K562 (cell line): Measurements from ENCODE around the gene BACE1. TPM values are rescaled to one million over a fixed set of nuclear protein-coding genes. Genes with fewer than 3 reads are reported as not detected.

Experiments
- ATAC-seq: fragments of 200-7000 bp; cut with Tn5 transposase; 3 replicates; pipeline ENCODE4 v1.9.1; 2020; ENCODE audit warnings: moderate library complexity
- BruUV-seq: library from RNA; stranded (reverse); fragments of 400-500 nt; replicated peaks from 2 replicates; lab custom pipeline; 2021; lab: Mats Ljungman, UMichigan
- CTCF ChIA-PET: fragments of 300-600 bp; formaldehyde crosslinking; extraction: SDS; loops from one replicate; lab custom pipeline; 2021; ENCODE audit warnings: low intra/inter-chr PET ratio; lab: Yijun Ruan, JAX
- POLR2A ChIA-PET: fragments of 300-600, 350-650 bp; sonication (Branson Sonifier 250); formaldehyde crosslinking; extraction: SDS; loops from one replicate; lab custom pipeline; 2021; ENCODE audit warnings: antibody characterized with exemption, inconsistent platforms; lab: Yijun Ruan, JAX
- DNase-seq, 4 experiments: peaks; one replicate each; pipeline versions ENCODE4 v3.0.0 to v3.0.0-alpha.2; 2011 to 2018; ENCODE audit warnings: low spot score in 3 of 4, mixed read lengths in 3 of 4; ENCODE audit errors: extremely low read depth in 1 of 4
- FAIRE-seq: peaks from 2 replicates; lab custom pipeline; 2011; peaks lifted over from hg19 to GRCh38; lab: Jason Lieb, UNC
- H2AFZ ChIP-seq: 2 replicates; pipeline ENCODE4 v1.6.0; 2011; ENCODE audit warnings: low read depth, low read length, control low read depth, inconsistent platforms
- H3K27ac ChIP-seq: fragments of 200-600 bp; 3 replicates; pipeline ENCODE4 v1.8.0; 2011; ENCODE audit warnings: low read depth, mild to moderate bottlenecking, control low read depth, inconsistent platforms, low read length, moderate library complexity, mixed read lengths; ENCODE audit errors: extremely low read depth
- H3K27me3 ChIP-seq, 2 experiments: fragments of 300-600 bp in 1 of 2; 2 replicates in 1 of 2; 3 replicates in 1 of 2; pipeline versions ENCODE4 v1.6.0 to v1.8.0; 2011; ENCODE audit warnings: inconsistent platforms in 2 of 2, low read length in 2 of 2, mild to moderate bottlenecking in 1 of 2, mixed read lengths in 1 of 2, moderate library complexity in 1 of 2; ENCODE audit not compliant: control insufficient read depth in 2 of 2, insufficient read depth in 2 of 2
- H3K36me3 ChIP-seq: fragments of 300-600 bp; 3 replicates; pipeline ENCODE4 v1.8.0; 2011; ENCODE audit warnings: mild to moderate bottlenecking, low read length, inconsistent platforms; ENCODE audit not compliant: control insufficient read depth, insufficient read depth
- H3K4me1 ChIP-seq, 2 experiments: fragments of 200-600 bp in 1 of 2; replicated peaks in 1 of 2; 2 replicates in 1 of 2; 3 replicates in 1 of 2; pipeline versions ENCODE4 v1.5.1 to v1.8.0; 2011; ENCODE audit warnings: inconsistent platforms in 2 of 2, low read length in 2 of 2, mild to moderate bottlenecking in 1 of 2, mixed read lengths in 1 of 2, moderate library complexity in 1 of 2; ENCODE audit not compliant: control insufficient read depth in 2 of 2, insufficient read depth in 2 of 2
- H3K4me2 ChIP-seq: 2 replicates; pipeline ENCODE4 v1.6.1; 2011; ENCODE audit warnings: low read length, control low read depth, inconsistent platforms, mixed read lengths; ENCODE audit not compliant: insufficient read depth
- H3K4me3 ChIP-seq: fragments of 200-600 bp; sonication (generic), shearing (Covaris generic); 2 replicates; pipeline ENCODE4 v1.5.1; 2016; ENCODE audit warnings: control low read depth, inconsistent platforms
- H3K79me2 ChIP-seq: fragments of 200-600 bp; 3 replicates; pipeline ENCODE4 v1.8.0; 2011; ENCODE audit warnings: low read length, inconsistent platforms; ENCODE audit not compliant: control insufficient read depth, insufficient read depth
- H3K9ac ChIP-seq, 2 experiments: 2 replicates each; pipeline versions ENCODE4 v1.6.0 to v1.6.1; 2011; ENCODE audit warnings: low read depth in 2 of 2, low read length in 2 of 2, control low read depth in 1 of 2, inconsistent platforms in 1 of 2, mild to moderate bottlenecking in 1 of 2, mixed read lengths in 1 of 2; ENCODE audit not compliant: insufficient read depth in 1 of 2
- H3K9me1 ChIP-seq: one replicate; pipeline ENCODE4 v1.6.0; 2011; ENCODE audit warnings: inconsistent platforms, mild to moderate bottlenecking, low read length, moderate library complexity; ENCODE audit not compliant: control insufficient read depth, insufficient read depth
- H3K9me3 ChIP-seq: replicated peaks from 2 replicates; pipeline ENCODE4 v1.5.1; 2011; ENCODE audit warnings: low read depth, low read length, inconsistent platforms; ENCODE audit not compliant: control insufficient read depth, insufficient read depth
- H4K20me1 ChIP-seq: replicated peaks from 2 replicates; pipeline ENCODE4 v1.6.1; 2011; ENCODE audit warnings: low read length, inconsistent platforms, mixed read lengths; ENCODE audit not compliant: control insufficient read depth, insufficient read depth
- BRD4 ChIP-seq: fragments of 200-600 bp; sonication (generic); IDR thresholded peaks from 2 replicates; pipeline ENCODE4 v1.6.1; 2017; ENCODE audit warnings: inconsistent platforms
- CBFA2T2 ChIP-seq: fragments of 450-650 bp; conservative IDR thresholded peaks from 2 replicates; pipeline ENCODE4 v1.6.1; 2017; ENCODE audit warnings: mild to moderate bottlenecking
- CLOCK ChIP-seq: fragments of 250-450 bp; sonication (Bioruptor Pico); IDR thresholded peaks from 2 replicates; pipeline ENCODE4 v1.4.0; 2020; ENCODE audit warnings: mild to moderate bottlenecking, moderate library complexity, borderline replicate concordance
- EP400 ChIP-seq: fragments of 450-650 bp; IDR thresholded peaks from 2 replicates; pipeline ENCODE4 v1.6.1; 2017; ENCODE audit warnings: antibody characterized with exemption, mild to moderate bottlenecking, moderate library complexity
- ESRRB ChIP-seq: fragments of 250-450 bp; sonication (Bioruptor Pico); IDR thresholded peaks from 2 replicates; pipeline ENCODE4 v1.5.0; 2020; ENCODE audit warnings: mild to moderate bottlenecking, moderate library complexity, borderline replicate concordance
- ETS2 ChIP-seq: IDR thresholded peaks from 2 replicates; pipeline ENCODE4 v1.6.1; 2016; ENCODE audit warnings: borderline replicate concordance, missing genetic modification characterization, mild to moderate bottlenecking, moderate library complexity, missing compliant biosample characterization; ENCODE audit not compliant: poor library complexity, severe bottlenecking
- ETV1 ChIP-seq: fragments of 450-650 bp; conservative IDR thresholded peaks from 2 replicates; pipeline ENCODE4 v1.6.1; 2016; ENCODE audit warnings: missing genetic modification characterization, control low read depth, low read depth, missing compliant biosample characterization
- HMG20B ChIP-seq: fragments of 250-450 bp; sonication (Bioruptor Pico); IDR thresholded peaks from 2 replicates; pipeline ENCODE4 v1.5.0; 2021; ENCODE audit warnings: mild to moderate bottlenecking
- NFATC3 ChIP-seq: fragments of 450-650 bp; IDR thresholded peaks from 2 replicates; pipeline ENCODE4 v1.6.1; 2017; ENCODE audit warnings: mild to moderate bottlenecking
- PCBP2 ChIP-seq: fragments of 200-400 bp; formaldehyde crosslinking; IDR thresholded peaks from 2 replicates; pipeline ENCODE4 v1.6.1; 2018; ENCODE audit warnings: low read length, low read depth, mild to moderate bottlenecking, moderate library complexity; ENCODE audit not compliant: poor library complexity, severe bottlenecking
- POLR2H ChIP-seq: IDR thresholded peaks from 2 replicates; pipeline ENCODE4 v1.6.1; 2016; ENCODE audit warnings: missing genetic modification characterization, low read depth, mild to moderate bottlenecking, control low read depth, missing compliant biosample characterization, moderate library complexity
- RBM22 ChIP-seq: fragments of 200-400 bp; formaldehyde crosslinking; IDR thresholded peaks from 2 replicates; pipeline ENCODE4 v1.6.1; 2018; ENCODE audit warnings: low read length, low read depth; ENCODE audit not compliant: poor library complexity, severe bottlenecking
- RBM34 ChIP-seq: fragments of 200-400 bp; formaldehyde crosslinking; IDR thresholded peaks from 2 replicates; pipeline ENCODE4 v1.6.1; 2018; ENCODE audit warnings: low read length, borderline replicate concordance; ENCODE audit not compliant: insufficient read depth
- RFX1 ChIP-seq: fragments of 450-650 bp; IDR thresholded peaks from 2 replicates; pipeline ENCODE4 v1.6.1; 2016; ENCODE audit warnings: mild to moderate bottlenecking, moderate library complexity
- RNF219 ChIP-seq: fragments of 250-450 bp; sonication (Bioruptor Pico); IDR thresholded peaks from 2 replicates; pipeline ENCODE4 v1.5.0; 2022; ENCODE audit warnings: mild to moderate bottlenecking
- TEAD4 ChIP-seq, 2 experiments: sonication (generic) in 1 of 2; formaldehyde crosslinking in 1 of 2; IDR thresholded peaks; 2 replicates each; pipeline versions ENCODE4 v1.6.1 to v1.8.0; 2012 to 2022; ENCODE audit warnings: borderline replicate concordance in 1 of 2, inconsistent platforms in 1 of 2, low read length in 1 of 2, mild to moderate bottlenecking in 1 of 2, missing genetic modification reagents in 1 of 2
- ZNF316 ChIP-seq: fragments of 450-650 bp; IDR thresholded peaks from 2 replicates; pipeline ENCODE4 v1.6.1; 2016
- ZNF511 ChIP-seq: sonication (generic); formaldehyde crosslinking; IDR thresholded peaks from 2 replicates; pipeline ENCODE4 v1.8.0; 2022; ENCODE audit warnings: mild to moderate bottlenecking, missing genetic modification reagents
- ZNF77 ChIP-seq: fragments of 250-450 bp; sonication (Bioruptor Pico); IDR thresholded peaks from 2 replicates; pipeline ENCODE4 v1.5.0; 2020
- WGBS: fragments of 100-300 bp; shearing (Covaris generic); methylation state at CpG from one replicate; pipeline ENCODE4 v1.1.6; 2016; ENCODE audit warnings: low coverage, mixed read lengths; ENCODE audit not compliant: insufficient coverage; ENCODE audit errors: missing lambda C conversion rate; 5-methylcytosine and 5-hydroxymethylcytosine counted together
- in situ Hi-C: fragments of 300-500 bp; cut with MboI; formaldehyde crosslinking; loops from 4 replicates; pipeline ENCODE4 v1.15.0; 2018; ENCODE audit warnings: inconsistent platforms, mixed read lengths
- intact Hi-C: fragments of 100-400 bp; cut with micrococcal nuclease; formaldehyde crosslinking; loops from 2 replicates; pipeline ENCODE4 v1.14.2; 2022
- polyA plus RNA-seq, 8 experiments: library from polyadenylated mRNA; depleted of rRNA in 4 of 8; stranded (reverse) in 5 of 8; unstranded in 3 of 8; fragments of >200 nt; fragmentation: Nextera tagmentation in 2 of 8; fragmentation: Illumina TruSeq in 1 of 8; extraction: Ambion mirVana in 2 of 8; extraction: Trizol in 1 of 8; gene quantifications; 2 replicates each; pipeline versions ENCODE4 v1.2.1 to v1.2.3, GENCODE V29; 2011 to 2014; ENCODE audit warnings: inconsistent platforms in 1 of 8, missing spikeins in 1 of 8
- total RNA-seq, 7 experiments: library from RNA; depleted of rRNA in 6 of 7; stranded (reverse); fragments of >200 nt in 6 of 7; fragmentation: Illumina TruSeq in 2 of 7; extraction: Trizol in 2 of 7; gene quantifications; 2 replicates each; pipeline versions ENCODE4 v1.2.1 to v1.2.3, GENCODE V29; 2011 to 2021; ENCODE audit warnings: low replicate concordance in 1 of 7

Gene BACE1
- total and polyA plus RNA-seq, 9 of the 15 experiments (the other 6 are each of a cell fraction or from before 2014, with no cell fraction given), result 0.01 to 0.25 (median 0.16) TPM; not detected in 5

- DNase-seq, result no peak
- BruUV-seq, result no TSS peak
- ChIA-PET POLR2A (interaction anchor here (0.6 to 1.0 kb wide), 2 partner anchors 29 to 159 kb away, joined by 3 to 4 read pairs; partner anchors contain the start of gene CEP164), CTCF (no interaction called here)
- in situ Hi-C loops, result no loop called here
- H3K36me3 ChIP-seq, result no peaks in the 10 kb centered on the region
- ATAC-seq, result no peak
- no peaks in the 10 kb centered on the region for H3K9me1 ChIP-seq
- no peak overlapping the region for H3K27ac ChIP-seq
- no peak overlapping the region for H3K9ac ChIP-seq
- H3K4me2 ChIP-seq, result no peak overlapping the region
- intact Hi-C loops, result no loop called here
- H3K27me3 ChIP-seq, result peaks cover 10 to 34% of the 10 kb centered on the region in 2 experiments; a peak in 3 of 5 replicates
- no peaks in the 10 kb centered on the region for H3K9me3 ChIP-seq
- H2AFZ ChIP-seq, result no peak overlapping the region
- 30% methylated on average over 8 of the region's 8 CpGs for WGBS
- no peaks in the 10 kb centered on the region; the same call in 1 of the 2 replicates for H4K20me1 ChIP-seq
- H3K79me2 ChIP-seq, result no peaks in the 10 kb centered on the region
- no peak overlapping the region for H3K4me3 ChIP-seq
- H3K4me1 ChIP-seq, result peaks cover 0 to 10% of the 10 kb centered on the region in 2 experiments; a peak in 1 of 5 replicates
- FAIRE-seq, result no peak
- TF ChIP-seq CLOCK, result no peak
- no peak for TF ChIP-seq TEAD4 (IDR thresholded peaks at IDR 0.05; ENCODE audit: low read length)
- TF ChIP-seq TEAD4 (CRISPR knock-in tag; IDR thresholded peaks at IDR 0.05; ENCODE audit: borderline replicate concordance), result no peak
- TF ChIP-seq POLR2H (tag), result no peak
- no peak for TF ChIP-seq ETS2
- TF ChIP-seq RBM22, result no peak
- no peak for TF ChIP-seq RBM34
- TF ChIP-seq EP400, result no peak
- no peak for TF ChIP-seq CBFA2T2
- TF ChIP-seq ZNF511 (CRISPR knock-in tag), result no peak
- no peak for TF ChIP-seq BRD4
- no peak for TF ChIP-seq ZNF316
- TF ChIP-seq HMG20B (CRISPR knock-in tag), result no peak
- TF ChIP-seq RNF219 (CRISPR knock-in tag), result no peak
- TF ChIP-seq ETV1, result no peak
- no peak for TF ChIP-seq ZNF77
- no peak for TF ChIP-seq NFATC3
- TF ChIP-seq ESRRB (CRISPR knock-in tag), result no peak
- TF ChIP-seq RFX1, result no peak
- no peak for TF ChIP-seq PCBP2
Observed at GRCh38 chr11:117298195-117298594, 17.9 kb downstream of the BACE1 start.
